SK-N-MC (cell line): ENCODE results near the gene NOS3.

Experiments
- EZH2 ChIP-seq: fragments of 200-600 bp; sonication (generic); IDR thresholded peaks from one replicate; pipeline ENCODE4 v1.6.1; 2017; ENCODE audit warnings: antibody characterized with exemption
- FOXP2 ChIP-seq: optimal IDR thresholded peaks from 2 replicates; pipeline ENCODE3; 2011; ENCODE audit warnings: mild to moderate bottlenecking, moderate library complexity; ENCODE audit not compliant: insufficient read depth; ENCODE audit errors: extremely low read length, control extremely low read depth
- POLR2AphosphoS5 ChIP-seq: IDR thresholded peaks from 2 replicates; pipeline ENCODE4 v1.6.1; 2012; ENCODE audit warnings: mild to moderate bottlenecking, low read depth, low read length, borderline replicate concordance

DNA sequence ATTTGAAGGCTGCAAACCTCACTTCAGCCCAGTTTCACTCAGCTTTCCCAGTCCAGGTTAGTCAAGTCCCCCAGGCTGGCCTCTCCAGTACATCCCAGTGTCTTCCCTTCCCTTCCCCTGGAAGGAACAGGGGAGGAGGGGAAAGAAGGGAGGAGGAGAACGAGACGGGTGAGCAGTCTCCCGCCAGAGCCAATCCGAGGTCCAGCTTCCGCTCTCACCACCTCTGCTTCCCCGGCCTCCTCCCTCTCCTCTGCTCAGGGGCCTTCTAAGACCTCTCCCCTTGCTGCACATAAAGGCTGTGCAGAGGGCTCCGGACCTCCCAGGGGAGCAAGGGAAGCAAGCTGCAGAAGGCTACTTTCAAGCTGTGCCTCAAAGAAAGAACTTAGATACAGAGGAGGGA is 29.4 kb downstream of the NOS3 start:
- TF ChIP-seq EZH2 (no peak), POLR2AphosphoS5 (no peak), FOXP2 (no peak)
